Activated CD8-positive, alpha-beta memory T cell treated with anti-CD3 and anti-CD28 coated beads for 36 hours (primary cell): Measurements from ENCODE around the gene NLE1. TPM values are rescaled to one million over a fixed set of nuclear protein-coding genes. Genes with fewer than 3 reads are reported as not detected.

ENCODE experiments used
- CTCF ChIA-PET: fragments of 350-600 bp; sonication (Branson Sonifier 250); formaldehyde crosslinking; loops from one replicate; lab custom pipeline; 2021; ENCODE audit warnings: antibody characterized with exemption; lab: Charles Lee
- POLR2A ChIA-PET: fragments of 350-600 bp; sonication (Branson Sonifier 250); formaldehyde crosslinking; loops from one replicate; lab custom pipeline; 2021; ENCODE audit warnings: antibody characterized with exemption; lab: Charles Lee
- total RNA-seq, 2 experiments: library from RNA; stranded (reverse); gene quantifications; one replicate each; pipeline ENCODE4 v1.2.3, GENCODE V29; 2021

The NLE1 gene
- total RNA-seq, 2 experiments from 2014 or later: 59.1 to 59.2 TPM

- POLR2A ChIA-PET: interaction anchor here (0.8 to 1.3 kb wide), 2 partner anchors 10 to 33 kb away, joined by 3 to 5 read pairs; no protein-coding TSS in a partner anchor
- CTCF ChIA-PET: interaction anchor here (0.9 kb wide), 1 partner anchor 10 kb away, joined by 4 read pairs; no protein-coding TSS in a partner anchor
Measured at GRCh38 chr17:35079547-35080423, 62.3 kb downstream of the NLE1 start.

Other genes starting within 250 kb of the NLE1 start
- gene CCT6B, start 180.8 kb downstream of the NLE1 start, total RNA-seq: under 1 TPM; 0.92 to 0.99 TPM
- 10 to 100 TPM; 21.1 to 23.9 TPM for gene ZNF830, start 180.8 kb downstream of the NLE1 start, total RNA-seq
- gene LIG3, start 161.8 kb downstream of the NLE1 start, total RNA-seq: 10 to 100 TPM; 42.7 to 43.0 TPM
- gene RFFL, start 78.6 kb downstream of the NLE1 start, total RNA-seq: 10 to 100 TPM; 22.4 to 23.5 TPM
- 10 to 100 TPM; 28.5 to 30.8 TPM for gene RAD51D, start 22.4 kb downstream of the NLE1 start, total RNA-seq
- not detected for gene FNDC8, start 20.7 kb downstream of the NLE1 start, total RNA-seq
- not detected for gene UNC45B, start 5.5 kb upstream of the NLE1 start, total RNA-seq
- gene SLC35G3, start 52.1 kb upstream of the NLE1 start, total RNA-seq: not detected
- gene SLFN5, start 100.8 kb upstream of the NLE1 start, total RNA-seq: 10 to 100 TPM; 13.2 to 14.5 TPM
- gene SLFN11, start 231.3 kb upstream of the NLE1 start, total RNA-seq: 10 to 100 TPM; 45.4 to 50.6 TPM